ENCODE measurements around the gene PCP4. TPM values are rescaled to one million over a fixed set of nuclear protein-coding genes. Genes with fewer than 3 reads are reported as not detected.
A peak's percentile ranks its signal among the peaks of the same experiment; 100 is the strongest.

PCP4 gene
- total and polyA plus RNA-seq, 9 of the 15 experiments (the other 6 are each of a cell fraction or from before 2014, with no cell fraction given), result not detected

DNA sequence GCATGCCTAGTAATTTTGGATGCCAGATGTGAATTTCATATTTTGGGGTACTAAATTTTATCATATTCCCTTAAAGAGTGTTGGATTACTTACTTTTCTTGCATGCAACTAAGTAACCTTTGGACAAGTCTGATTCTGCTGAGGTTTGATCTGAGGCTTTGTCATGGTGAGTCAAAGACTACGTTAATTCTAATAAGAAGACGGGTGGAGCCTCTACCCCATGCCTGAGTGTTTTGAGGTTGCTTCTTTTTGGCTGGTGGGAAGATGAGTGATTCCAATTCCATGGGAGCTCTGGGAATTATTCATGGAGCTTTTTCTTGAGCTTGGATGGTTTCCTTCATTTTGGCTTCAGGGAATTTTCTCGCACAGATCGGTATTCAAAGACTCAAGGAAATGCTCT lies 11.6 kb upstream of the PCP4 start (continued):
- TF ChIP-seq SAP30 (IDR thresholded peaks at IDR 0.05; ENCODE audit: borderline replicate concordance, insufficient read depth, low read depth, low read length, poor library complexity, severe bottlenecking), result no peak
- TF ChIP-seq ZNF57 (CRISPR knock-in tag; IDR thresholded peaks at IDR 0.05), result no peak

DNA sequence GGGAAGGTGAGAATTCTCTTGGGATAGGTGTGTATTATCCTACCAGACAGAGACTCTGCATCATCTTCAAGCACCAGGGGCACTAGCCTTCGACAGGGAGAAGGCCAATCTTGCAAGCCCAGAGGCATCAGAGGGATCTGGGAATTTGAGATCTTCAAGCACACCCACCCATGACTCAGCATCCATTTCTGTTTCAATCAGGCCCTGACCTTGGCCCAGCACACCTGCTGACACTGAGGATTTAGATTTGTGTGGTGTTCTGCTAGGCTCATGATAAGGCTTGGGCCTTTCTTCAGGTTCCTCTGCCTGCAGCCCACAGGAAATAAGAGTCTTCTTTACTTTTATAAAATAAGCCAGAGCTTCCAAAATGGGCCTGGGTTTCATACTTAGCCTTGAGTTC lies 6.6 kb upstream of the PCP4 start:
- TF ChIP-seq POLR3G (IDR thresholded peaks at IDR 0.05; ENCODE audit: extremely low read depth, insufficient read length, insufficient replicate concordance), result no peak
- TF ChIP-seq TEAD4 (IDR thresholded peaks at IDR 0.05; ENCODE audit: low read length), result peak; percentile 52
- TF ChIP-seq TEAD4 (CRISPR knock-in tag; IDR thresholded peaks at IDR 0.05; ENCODE audit: borderline replicate concordance), result no peak
- TF ChIP-seq BCL6 (CRISPR knock-in tag; IDR thresholded peaks at IDR 0.05), result no peak
- no peak for TF ChIP-seq HSF4 (CRISPR knock-in tag; IDR thresholded peaks at IDR 0.05; ENCODE audit: borderline replicate concordance)
- peak; percentile 46; the same call in 1 of the 2 replicates for TF ChIP-seq CBFA2T2 (conservative IDR thresholded peaks at IDR 0.05)
- TF ChIP-seq, protein P1, sequence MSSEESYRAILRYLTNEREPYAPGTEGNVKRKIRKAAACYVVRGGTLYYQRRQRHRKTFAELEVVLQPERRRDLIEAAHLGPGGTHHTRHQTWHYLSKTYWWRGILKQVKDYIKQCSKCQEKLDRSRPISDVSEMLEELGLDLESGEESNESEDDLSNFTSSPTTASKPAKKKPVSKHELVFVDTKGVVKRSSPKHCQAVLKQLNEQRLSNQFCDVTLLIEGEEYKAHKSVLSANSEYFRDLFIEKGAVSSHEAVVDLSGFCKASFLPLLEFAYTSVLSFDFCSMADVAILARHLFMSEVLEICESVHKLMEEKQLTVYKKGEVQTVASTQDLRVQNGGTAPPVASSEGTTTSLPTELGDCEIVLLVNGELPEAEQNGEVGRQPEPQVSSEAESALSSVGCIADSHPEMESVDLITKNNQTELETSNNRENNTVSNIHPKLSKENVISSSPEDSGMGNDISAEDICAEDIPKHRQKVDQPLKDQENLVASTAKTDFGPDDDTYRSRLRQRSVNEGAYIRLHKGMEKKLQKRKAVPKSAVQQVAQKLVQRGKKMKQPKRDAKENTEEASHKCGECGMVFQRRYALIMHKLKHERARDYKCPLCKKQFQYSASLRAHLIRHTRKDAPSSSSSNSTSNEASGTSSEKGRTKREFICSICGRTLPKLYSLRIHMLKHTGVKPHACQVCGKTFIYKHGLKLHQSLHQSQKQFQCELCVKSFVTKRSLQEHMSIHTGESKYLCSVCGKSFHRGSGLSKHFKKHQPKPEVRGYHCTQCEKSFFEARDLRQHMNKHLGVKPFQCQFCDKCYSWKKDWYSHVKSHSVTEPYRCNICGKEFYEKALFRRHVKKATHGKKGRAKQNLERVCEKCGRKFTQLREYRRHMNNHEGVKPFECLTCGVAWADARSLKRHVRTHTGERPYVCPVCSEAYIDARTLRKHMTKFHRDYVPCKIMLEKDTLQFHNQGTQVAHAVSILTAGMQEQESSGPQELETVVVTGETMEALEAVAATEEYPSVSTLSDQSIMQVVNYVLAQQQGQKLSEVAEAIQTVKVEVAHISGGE (CRISPR knock-in tag; IDR thresholded peaks at IDR 0.05), result no peak
- no peak for TF ChIP-seq KLF16 (IDR thresholded peaks at IDR 0.05)
- TF ChIP-seq TAL1 (IDR thresholded peaks at IDR 0.05), result peak; percentile 58
- TF ChIP-seq, protein P2, sequence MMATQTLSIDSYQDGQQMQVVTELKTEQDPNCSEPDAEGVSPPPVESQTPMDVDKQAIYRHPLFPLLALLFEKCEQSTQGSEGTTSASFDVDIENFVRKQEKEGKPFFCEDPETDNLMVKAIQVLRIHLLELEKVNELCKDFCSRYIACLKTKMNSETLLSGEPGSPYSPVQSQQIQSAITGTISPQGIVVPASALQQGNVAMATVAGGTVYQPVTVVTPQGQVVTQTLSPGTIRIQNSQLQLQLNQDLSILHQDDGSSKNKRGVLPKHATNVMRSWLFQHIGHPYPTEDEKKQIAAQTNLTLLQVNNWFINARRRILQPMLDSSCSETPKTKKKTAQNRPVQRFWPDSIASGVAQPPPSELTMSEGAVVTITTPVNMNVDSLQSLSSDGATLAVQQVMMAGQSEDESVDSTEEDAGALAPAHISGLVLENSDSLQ (IDR thresholded peaks at IDR 0.05), result no peak
- peak; percentile 55 for TF ChIP-seq MAFG (tag; conservative IDR thresholded peaks at IDR 0.05)
- TF ChIP-seq NFE2 (IDR thresholded peaks at IDR 0.05; ENCODE audit: low read depth), result peak; percentile 64
- TF ChIP-seq TCF7L2 (IDR thresholded peaks at IDR 0.05; ENCODE audit: low read depth, low read length), result no peak
- TF ChIP-seq POLR2AphosphoS2 (IDR thresholded peaks at IDR 0.05; ENCODE audit: low read length), result no peak
- peak; percentile 67 for TF ChIP-seq CBFA2T3 (IDR thresholded peaks at IDR 0.05)
- 0 out of 2 replicates have a peak, but pooled peaks have one; percentile 11 for TF ChIP-seq ZNF316 (IDR thresholded peaks at IDR 0.05)
- Histone ChIP-seq H3K36me3 (ENCODE audit: control insufficient read depth, insufficient read depth, low read length) (no peaks in the 10 kb centered on the region), H3K79me2 (ENCODE audit: control insufficient read depth, insufficient read depth, low read length) (no peaks in the 10 kb centered on the region), H3K27ac (ENCODE audit: extremely low read depth, low read depth, low read length) (no peak overlapping the region), H3K27me3 (ENCODE audit: control insufficient read depth in 2 of 2, insufficient read depth in 2 of 2, low read length in 2 of 2) (no peaks in the 10 kb centered on the region), H3K9me3 (replicated peaks; ENCODE audit: control insufficient read depth, insufficient read depth, low read depth, low read length) (no peaks in the 10 kb centered on the region), H2AFZ (ENCODE audit: low read depth, low read length) (no peak overlapping the region), H3K4me2 (ENCODE audit: insufficient read depth, low read length) (no peak overlapping the region), H4K20me1 (replicated peaks; ENCODE audit: control insufficient read depth, insufficient read depth, low read length) (no peaks in the 10 kb centered on the region), H3K9me1 (ENCODE audit: control insufficient read depth, insufficient read depth, low read length) (no peaks in the 10 kb centered on the region), H3K4me1 (replicated peaks in 1 of 2; ENCODE audit: control insufficient read depth in 2 of 2, insufficient read depth in 2 of 2, low read length in 2 of 2) (no peaks in the 10 kb centered on the region), H3K9ac (ENCODE audit: insufficient read depth in 1 of 2, low read depth in 2 of 2, low read length in 2 of 2) (no peak overlapping the region), H3K4me3 (no peak overlapping the region)
- no TSS peak for BruUV-seq (replicated peaks)
- in situ Hi-C loops (cut with MboI), result no loop called here
- DNase-seq (ENCODE audit: extremely low read depth in 1 of 4, low spot score in 3 of 4) (peak in 1 of 4 experiments; percentile 8), FAIRE-seq (no peak), ATAC-seq (no peak)
- ChIA-PET CTCF (ENCODE audit: low intra/inter-chr PET ratio) (no interaction called here), POLR2A (interaction anchor here (1.0 kb wide), 1 partner anchor 9 kb away, joined by 4 read pairs; no protein-coding TSS in a partner anchor)
- intact Hi-C loops (cut with micrococcal nuclease), result no loop called here
- whole genome bisulfite sequencing (ENCODE audit: insufficient coverage, low coverage, missing lambda C conversion rate), result 0% methylated on average over 1 of the region's 1 CpG

Measured in K562 (cell line).